HUES48 (cell line): ENCODE data around the gene C11orf65.
"Not testable (repeated sequence)": the region's sequence is repeated elsewhere in the genome, so short reads cannot be mapped to it uniquely, and the experiment has no call there.

Source experiments
- H3K27ac ChIP-seq: one replicate; pipeline ENCODE4 v1.7.0; 2013; ENCODE audit warnings: low read depth, low read length, inconsistent platforms
- H3K27me3 ChIP-seq: 2 replicates; pipeline ENCODE4 v1.6.1; 2013; ENCODE audit warnings: mild to moderate bottlenecking, low read length; ENCODE audit not compliant: control insufficient read depth, insufficient read depth
- H3K36me3 ChIP-seq: 2 replicates; pipeline ENCODE4 v1.6.1; 2013; ENCODE audit warnings: low read length; ENCODE audit not compliant: control insufficient read depth, insufficient read depth
- H3K4me1 ChIP-seq: 2 replicates; pipeline ENCODE4 v1.6.1; 2013; ENCODE audit warnings: mild to moderate bottlenecking, low read length; ENCODE audit not compliant: control insufficient read depth, insufficient read depth
- H3K4me3 ChIP-seq: 2 replicates; pipeline ENCODE4 v1.5.1; 2013; ENCODE audit warnings: mild to moderate bottlenecking, low read depth, low read length
- H3K9ac ChIP-seq: 2 replicates; pipeline ENCODE4 v1.6.1; 2013; ENCODE audit warnings: mild to moderate bottlenecking, low read depth, low read length, moderate library complexity
- H3K9me3 ChIP-seq: 2 replicates; pipeline ENCODE4 v1.6.1; 2013; ENCODE audit warnings: low read length; ENCODE audit not compliant: control insufficient read depth, insufficient read depth

C11orf65 gene

DNA sequence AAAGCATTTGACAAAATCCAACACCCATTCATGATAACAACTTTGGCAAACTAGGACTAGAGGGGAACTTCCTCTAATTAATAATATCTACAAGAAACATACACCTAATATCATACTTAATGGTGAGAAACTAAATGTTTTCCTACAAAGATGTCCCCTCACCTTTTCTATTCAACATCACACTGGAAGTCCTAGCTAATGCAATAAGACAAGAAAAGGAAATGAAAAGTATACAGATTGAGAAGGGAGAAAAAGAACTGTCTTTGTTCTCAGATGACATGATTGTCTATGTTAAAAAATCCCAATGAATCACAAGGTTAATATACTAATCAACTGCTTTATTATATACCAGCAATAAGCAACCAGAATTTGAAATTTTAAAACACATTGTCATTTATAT lies 52.4 kb downstream of the C11orf65 start:
- Histone ChIP-seq H3K9me3 (no peaks in the 10 kb centered on the region), H3K4me1 (no peaks in the 10 kb centered on the region), H3K36me3 (no peaks in the 10 kb centered on the region), H3K27ac (no peak overlapping the region), H3K27me3 (no peaks in the 10 kb centered on the region), H3K9ac (no peak overlapping the region), H3K4me3 (no peak overlapping the region)

DNA sequence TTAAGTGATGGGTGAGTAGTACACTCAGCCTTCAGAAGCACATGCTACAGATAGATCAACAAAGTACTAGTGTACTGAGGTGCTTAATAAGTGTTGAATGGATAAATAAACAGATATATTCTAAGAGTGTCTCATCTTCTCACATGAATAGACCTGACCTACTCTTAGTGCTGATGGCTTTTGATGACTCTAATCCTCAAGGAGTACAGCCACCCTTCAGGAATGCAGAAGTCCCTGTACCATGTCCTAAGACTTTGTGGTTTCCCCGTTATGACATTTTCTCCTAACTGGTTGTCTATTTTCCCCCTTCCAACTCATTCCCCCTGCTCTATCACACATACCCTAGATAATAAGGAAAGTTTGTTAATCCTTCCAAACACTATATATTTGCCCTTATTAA lies 61.6 kb downstream of the C11orf65 start:
- H3K9ac ChIP-seq = no peak overlapping the region
- no peaks in the 10 kb centered on the region for H3K4me1 ChIP-seq
- H3K27ac ChIP-seq = no peak overlapping the region
- H3K4me3 ChIP-seq = no peak overlapping the region
- H3K9me3 ChIP-seq = no peaks in the 10 kb centered on the region
- no peaks in the 10 kb centered on the region for H3K36me3 ChIP-seq
- no peaks in the 10 kb centered on the region for H3K27me3 ChIP-seq

DNA sequence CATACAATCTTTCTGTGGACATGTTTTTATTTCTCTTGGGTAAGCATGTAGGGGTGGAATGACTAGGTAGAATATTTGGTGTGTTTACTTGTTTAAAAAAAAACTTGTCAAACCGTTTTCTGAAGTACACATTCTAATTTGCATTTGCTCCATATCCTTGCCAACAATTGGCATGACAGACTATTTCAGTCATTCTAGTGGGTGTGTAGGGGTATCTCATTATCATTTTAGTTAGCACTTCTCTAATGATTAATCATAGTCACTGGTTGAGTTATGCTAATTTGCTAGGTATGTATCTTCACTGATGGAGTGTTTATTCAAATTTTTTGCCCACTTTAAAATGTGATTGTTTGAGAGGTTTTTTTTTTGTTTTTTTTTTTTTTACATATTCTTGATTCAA lies 64.3 kb downstream of the C11orf65 start:
- Histone ChIP-seq H3K36me3 (no peaks in the 10 kb centered on the region), H3K9me3 (no peaks in the 10 kb centered on the region)

DNA sequence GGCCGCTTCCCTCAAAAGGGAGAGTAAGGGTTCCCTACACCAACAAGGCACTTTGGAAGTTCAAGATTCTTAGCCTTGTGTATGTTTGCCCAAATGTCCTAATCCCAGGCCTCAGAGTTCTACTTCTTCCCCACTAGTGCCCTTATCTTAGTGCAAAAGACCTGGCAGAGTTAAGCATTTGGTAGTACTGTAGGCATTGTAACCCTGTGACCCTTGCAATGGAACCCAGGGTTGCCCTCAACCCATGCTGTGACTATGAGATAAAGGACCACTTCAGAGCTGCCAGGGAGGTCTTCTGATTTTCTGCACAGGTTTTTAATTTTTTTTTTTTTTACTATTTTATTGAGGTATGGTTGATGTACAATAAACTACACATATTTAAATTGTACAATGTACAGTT lies 65.1 kb downstream of the C11orf65 start:
- H3K27ac ChIP-seq = no peak overlapping the region
- H3K36me3 ChIP-seq = no peaks in the 10 kb centered on the region
- no peaks in the 10 kb centered on the region for H3K27me3 ChIP-seq
- H3K9me3 ChIP-seq = no peaks in the 10 kb centered on the region
- no peak overlapping the region for H3K4me3 ChIP-seq
- no peaks in the 10 kb centered on the region for H3K4me1 ChIP-seq
- no peak overlapping the region for H3K9ac ChIP-seq

More for the DNA sequence above, 64.3 kb downstream of the C11orf65 start:
- Histone ChIP-seq H3K27ac (no peak overlapping the region), H3K27me3 (no peaks in the 10 kb centered on the region), H3K9ac (no peak overlapping the region), H3K4me1 (no peaks in the 10 kb centered on the region), H3K4me3 (no peak overlapping the region)

DNA sequence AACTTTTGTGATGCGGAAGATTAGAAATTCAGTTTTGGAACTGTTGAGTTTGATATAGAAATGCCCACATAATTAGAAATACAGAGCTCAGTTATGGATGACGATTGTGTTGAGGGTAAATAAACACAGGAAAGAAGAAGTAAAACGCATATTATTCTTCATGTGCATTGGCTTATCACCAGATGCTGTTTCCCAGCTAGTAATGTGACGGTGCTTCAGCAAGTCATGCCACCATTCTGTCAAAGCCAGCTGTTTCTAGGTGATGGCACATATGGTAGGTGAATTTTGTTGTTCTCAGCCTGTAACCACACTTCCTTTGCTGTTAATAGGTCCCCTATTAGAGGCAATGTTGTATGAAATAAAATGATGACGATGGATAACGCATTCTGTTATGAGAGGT lies 68.9 kb downstream of the C11orf65 start:
- Histone ChIP-seq H3K9ac (no peak overlapping the region), H3K36me3 (no peaks in the 10 kb centered on the region), H3K4me3 (no peak overlapping the region), H3K9me3 (no peaks in the 10 kb centered on the region), H3K27ac (no peak overlapping the region), H3K27me3 (no peaks in the 10 kb centered on the region), H3K4me1 (no peaks in the 10 kb centered on the region)

DNA sequence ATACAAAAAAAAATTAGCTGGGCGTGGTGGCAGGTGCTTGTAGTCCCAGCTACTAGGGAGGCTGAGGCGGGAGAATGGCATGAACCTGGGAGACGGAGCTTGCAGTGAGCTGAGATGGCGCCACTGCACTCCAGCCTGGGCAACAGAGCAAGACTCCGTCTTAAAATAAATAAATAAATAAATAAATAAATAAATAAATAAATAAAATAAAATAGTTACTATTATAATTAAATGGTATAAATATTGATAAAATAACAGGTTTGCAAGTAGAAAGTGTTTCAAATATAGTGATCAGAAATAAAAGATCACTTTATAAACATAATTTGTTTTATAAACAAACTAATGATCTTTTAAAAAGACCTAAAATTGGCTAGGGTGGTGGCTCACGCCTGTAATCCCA lies 70.7 kb downstream of the C11orf65 start:
- not testable (repeated sequence) for H3K27me3 ChIP-seq, H3K9ac ChIP-seq, H3K27ac ChIP-seq, H3K4me3 ChIP-seq, H3K4me1 ChIP-seq, H3K9me3 ChIP-seq, H3K36me3 ChIP-seq

DNA sequence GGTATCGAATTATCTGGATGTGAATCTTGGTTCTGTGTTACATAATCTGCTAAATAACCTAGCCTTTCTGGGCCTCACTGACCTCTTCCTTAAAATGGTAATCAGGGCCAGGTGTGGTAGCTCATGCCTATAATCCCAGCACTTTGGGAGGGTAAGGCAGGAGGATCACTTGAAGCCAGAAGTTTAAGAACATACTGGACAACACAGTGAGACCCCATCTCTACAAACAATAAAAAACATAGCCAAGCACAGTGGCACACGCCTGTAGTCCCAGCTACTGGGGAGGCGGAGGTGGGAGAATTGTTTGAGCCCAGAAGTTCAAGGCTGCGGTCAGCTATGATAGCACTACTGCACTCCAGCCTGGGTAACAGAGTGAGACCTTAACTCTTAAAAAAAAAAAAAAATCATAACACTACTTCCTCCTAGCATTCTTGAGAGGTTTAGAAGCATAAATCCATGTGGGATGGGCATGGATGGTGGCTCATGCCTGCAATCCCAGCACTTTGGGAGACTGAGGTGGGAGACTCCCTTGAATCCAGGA lies 72.5 kb downstream of the C11orf65 start:
- H3K4me1 ChIP-seq = no peaks in the 10 kb centered on the region
- no peak overlapping the region for H3K27ac ChIP-seq
- H3K27me3 ChIP-seq = no peaks in the 10 kb centered on the region
- H3K4me3 ChIP-seq = no peak overlapping the region
- no peaks in the 10 kb centered on the region for H3K36me3 ChIP-seq
- no peaks in the 10 kb centered on the region for H3K9me3 ChIP-seq
- no peak overlapping the region for H3K9ac ChIP-seq

DNA sequence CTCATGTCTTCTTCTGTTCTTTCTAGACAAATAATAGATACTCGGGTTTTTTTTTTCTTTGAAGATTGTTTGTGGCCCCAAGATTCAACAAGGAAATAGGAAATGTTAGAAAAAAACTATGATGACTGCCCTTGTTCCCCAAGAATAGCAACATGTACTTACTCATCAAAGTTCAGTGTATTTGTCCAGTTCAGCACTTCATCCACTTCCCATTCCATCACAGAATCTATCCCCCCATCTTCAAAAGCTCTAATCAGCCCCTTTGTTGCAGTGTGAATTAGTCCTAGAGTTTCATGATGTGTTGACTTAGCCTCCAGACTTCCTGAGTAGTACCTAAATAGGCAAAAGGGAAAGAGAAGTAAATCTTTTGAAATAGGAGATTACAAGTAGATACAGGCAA lies 74.3 kb downstream of the C11orf65 start:
- Histone ChIP-seq H3K4me1 (no peaks in the 10 kb centered on the region), H3K27me3 (no peaks in the 10 kb centered on the region), H3K27ac (no peak overlapping the region)

DNA sequence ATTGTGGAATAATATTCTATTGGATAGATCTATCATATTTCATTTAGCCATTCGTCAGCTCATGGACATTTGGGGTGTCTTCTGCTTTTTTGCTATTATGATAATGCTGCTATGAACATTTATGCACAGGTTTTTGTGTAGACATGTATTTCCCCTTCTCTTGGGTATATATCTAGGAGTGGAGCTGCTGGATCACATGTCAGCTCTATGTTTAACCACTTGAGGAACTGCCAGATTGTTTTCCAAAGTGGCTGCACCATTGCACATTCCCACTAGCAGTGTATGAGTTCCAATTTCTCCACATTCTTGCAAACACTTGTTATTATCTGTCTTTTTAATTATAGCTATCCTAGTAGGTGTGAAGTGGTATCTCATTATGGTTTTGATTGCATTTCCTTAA lies 75.0 kb downstream of the C11orf65 start:
- H3K4me1 ChIP-seq = no peaks in the 10 kb centered on the region
- H3K36me3 ChIP-seq = no peaks in the 10 kb centered on the region
- H3K27ac ChIP-seq = no peak overlapping the region
- H3K4me3 ChIP-seq = no peak overlapping the region
- H3K9me3 ChIP-seq = no peaks in the 10 kb centered on the region
- H3K9ac ChIP-seq = no peak overlapping the region
- H3K27me3 ChIP-seq = no peaks in the 10 kb centered on the region

More for the DNA sequence above, 74.3 kb downstream of the C11orf65 start:
- Histone ChIP-seq H3K9me3 (no peaks in the 10 kb centered on the region), H3K4me3 (no peak overlapping the region), H3K9ac (no peak overlapping the region), H3K36me3 (no peaks in the 10 kb centered on the region)

DNA sequence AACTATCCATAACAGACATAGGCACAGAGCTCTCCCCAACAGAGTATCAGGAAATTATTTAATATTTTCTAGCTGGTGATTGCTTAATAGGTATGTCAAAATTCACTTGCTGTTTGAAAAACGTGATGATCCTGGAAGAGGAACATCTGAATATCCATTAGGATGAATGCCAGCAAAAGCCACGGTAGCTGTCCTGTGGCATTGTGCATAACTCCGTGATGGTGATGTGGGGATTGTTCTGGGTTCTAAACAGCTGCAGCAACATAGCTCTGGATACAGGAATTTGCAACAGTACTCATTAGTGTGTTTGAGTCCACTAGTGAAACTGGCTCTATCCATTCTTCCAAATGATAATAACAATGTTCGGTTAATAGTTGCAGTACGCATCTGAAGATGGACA lies 78.8 kb downstream of the C11orf65 start:
- no peak overlapping the region for H3K27ac ChIP-seq
- no peaks in the 10 kb centered on the region for H3K27me3 ChIP-seq
- H3K36me3 ChIP-seq = no peaks in the 10 kb centered on the region
- no peak overlapping the region for H3K9ac ChIP-seq
- no peaks in the 10 kb centered on the region for H3K9me3 ChIP-seq
- H3K4me1 ChIP-seq = no peaks in the 10 kb centered on the region
- no peak overlapping the region for H3K4me3 ChIP-seq

DNA sequence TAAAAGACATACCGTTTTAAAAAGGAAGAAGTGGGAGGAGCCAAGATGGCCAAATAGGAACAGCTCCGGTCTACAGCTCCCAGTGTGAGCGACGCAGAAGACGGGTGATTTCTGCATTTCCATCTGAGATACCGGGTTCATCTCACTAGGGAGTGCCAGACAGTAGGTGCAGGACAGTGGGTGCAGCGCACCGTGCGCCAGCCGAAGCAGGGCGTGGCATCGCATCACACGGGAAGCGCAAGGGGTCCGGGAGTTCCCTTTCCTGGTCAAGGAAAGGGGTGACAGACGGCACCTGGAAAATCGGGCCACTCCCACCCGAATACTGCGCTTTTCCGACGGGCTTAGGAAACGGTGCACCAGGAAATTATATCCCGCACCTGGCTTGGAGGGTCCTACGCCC lies 93.8 kb downstream of the C11orf65 start:
- not testable (repeated sequence) for H3K9ac ChIP-seq, H3K9me3 ChIP-seq, H3K36me3 ChIP-seq, H3K4me3 ChIP-seq, H3K27ac ChIP-seq, H3K27me3 ChIP-seq, H3K4me1 ChIP-seq

DNA sequence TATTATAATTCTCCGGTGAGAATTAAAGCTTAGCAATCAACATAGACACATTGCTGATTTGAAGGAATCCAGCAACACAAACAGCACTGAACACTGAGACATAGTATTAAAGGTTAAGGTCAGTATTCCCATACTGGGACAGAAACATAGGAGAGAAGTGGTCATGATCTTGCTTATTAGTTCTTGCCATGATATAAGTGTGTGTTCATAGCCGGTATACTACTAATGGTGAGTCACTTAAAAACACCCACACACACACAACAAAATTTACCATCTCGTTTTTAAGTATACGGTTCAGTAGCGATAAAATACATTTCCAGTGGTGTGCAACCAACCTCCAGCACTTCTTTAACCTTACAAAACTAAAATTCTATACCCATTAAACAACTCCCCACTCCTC lies 96.3 kb downstream of the C11orf65 start:
- Histone ChIP-seq H3K27ac (no peak overlapping the region), H3K4me3 (no peak overlapping the region), H3K4me1 (no peaks in the 10 kb centered on the region), H3K36me3 (peaks cover 17% of the 10 kb centered on the region), H3K27me3 (no peaks in the 10 kb centered on the region), H3K9me3 (peaks cover 5% of the 10 kb centered on the region; the same call in 1 of the 2 replicates), H3K9ac (no peak overlapping the region)
